NCI-H345 treated with DMSO at 0.1 percent for 48 hours (cell line): ENCODE results near the gene EID3.
"Not testable (repeated sequence)": the region's sequence is repeated elsewhere in the genome, so short reads cannot be mapped to it uniquely, and the experiment has no call there.

Experiments
- DNase-seq: peaks from one replicate; lab custom pipeline; 2025; ENCODE audit not compliant: unreplicated experiment; lab: John Stamatoyannopoulos, UW

Gene EID3

DNA sequence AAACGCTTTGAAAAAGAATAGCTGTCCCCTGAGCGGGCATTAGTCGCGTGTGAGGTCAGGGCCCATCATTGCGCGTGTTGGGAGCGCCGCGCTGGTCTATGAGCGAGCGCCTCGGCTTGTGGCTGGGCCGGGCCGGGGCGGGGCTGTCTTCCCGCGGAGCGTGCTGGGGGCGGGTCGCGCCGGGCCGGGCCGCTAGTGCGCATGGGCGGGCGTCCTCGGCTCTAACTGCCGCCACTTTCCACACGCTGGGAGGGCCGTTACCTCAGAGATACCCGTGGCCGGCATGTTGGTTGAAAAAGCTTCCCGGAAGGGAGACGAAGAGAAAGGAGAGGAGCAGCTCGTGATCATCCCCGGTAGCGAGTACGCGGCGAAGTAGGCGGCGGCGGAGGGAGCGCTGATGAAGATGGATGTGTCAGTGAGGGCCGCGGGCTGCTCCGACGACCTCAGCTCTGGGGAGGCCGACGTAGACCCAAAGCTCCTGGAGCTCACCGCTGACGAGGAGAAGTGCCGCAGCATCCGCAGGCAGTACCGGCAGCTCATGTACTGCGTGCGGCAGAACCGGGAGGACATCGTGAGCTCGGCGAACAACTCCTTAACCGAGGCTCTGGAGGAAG is at the start of gene EID3:
Gene EID3 (plus strand): TSS at position 202 of the 614 bp plus-strand sequence. CDS start 196 bp downstream, at position 398.
- no peak for DNase-seq

DNA sequence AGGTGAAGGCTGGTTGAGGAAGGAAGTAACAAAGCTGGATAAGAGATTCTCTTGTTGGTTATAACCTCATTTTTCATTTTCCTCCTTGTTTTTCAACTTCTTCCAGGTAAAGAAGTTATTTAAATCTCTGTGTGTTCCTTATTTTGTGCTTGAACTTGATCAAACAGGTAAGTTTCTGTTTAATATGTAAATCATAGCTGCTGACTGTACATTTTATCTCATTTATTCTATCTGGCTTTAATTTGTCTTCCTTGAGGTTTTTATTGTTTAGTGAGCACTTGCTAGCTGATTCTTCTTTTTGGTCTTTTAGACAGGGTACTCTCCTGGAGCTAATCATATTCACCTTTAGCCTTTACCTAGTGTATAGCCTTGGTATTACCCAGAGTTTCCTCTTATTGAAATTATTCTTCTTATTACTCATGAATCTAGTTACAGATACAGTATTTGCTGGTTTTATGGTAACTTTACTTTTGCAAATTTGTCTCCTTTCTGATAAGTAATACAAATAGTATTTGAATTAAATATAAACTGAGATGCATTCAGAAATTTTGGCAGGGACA is 45.5 kb upstream of the EID3 start:
- DNase-seq: no peak

GRCh38 chr12:104258476-104259067 is 45.0 kb upstream of the EID3 start:
- no peak for DNase-seq

GRCh38 chr12:104263026-104263425 is 40.5 kb upstream of the EID3 start:
- no peak for DNase-seq

DNA sequence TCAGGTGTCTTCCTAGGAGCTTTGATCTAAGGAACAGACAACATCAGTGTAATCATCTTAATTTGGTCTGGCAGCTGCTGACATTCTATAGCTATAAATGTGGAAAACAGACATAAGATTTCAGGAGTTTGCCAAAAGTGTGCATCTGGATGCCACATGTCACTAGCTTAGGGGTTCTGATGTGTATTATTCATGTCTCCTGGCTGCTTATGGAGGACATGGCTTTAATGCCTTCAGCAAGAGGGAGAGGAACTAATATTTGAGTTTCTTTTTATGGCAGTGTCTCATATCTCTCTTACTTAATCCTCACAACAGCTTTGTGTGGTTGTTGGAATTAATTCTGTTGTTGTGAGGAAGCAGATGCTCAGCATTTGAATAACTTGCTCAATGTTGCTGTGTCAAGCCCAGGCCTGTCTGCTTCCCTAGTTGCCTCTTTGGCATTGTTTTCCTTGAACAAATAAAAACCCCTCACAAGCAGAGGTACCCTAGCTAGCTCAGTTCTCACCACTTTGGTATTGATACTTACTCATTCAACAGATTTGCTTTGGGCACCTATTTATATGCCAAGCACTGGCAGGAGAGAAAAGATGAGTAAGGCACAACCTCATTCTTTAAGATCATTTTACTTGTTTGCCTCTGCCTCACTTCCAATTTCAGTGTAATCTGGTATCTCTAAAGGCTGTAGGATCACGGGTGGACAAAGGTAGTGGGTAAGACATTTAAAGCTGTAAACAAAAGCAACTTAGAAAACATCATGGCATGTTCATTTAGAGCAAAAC is 39.8 kb upstream of the EID3 start:
- peak; percentile 96 for DNase-seq

GRCh38 chr12:104265436-104265835 is 38.1 kb upstream of the EID3 start:
- DNase-seq: not testable (repeated sequence)

DNA sequence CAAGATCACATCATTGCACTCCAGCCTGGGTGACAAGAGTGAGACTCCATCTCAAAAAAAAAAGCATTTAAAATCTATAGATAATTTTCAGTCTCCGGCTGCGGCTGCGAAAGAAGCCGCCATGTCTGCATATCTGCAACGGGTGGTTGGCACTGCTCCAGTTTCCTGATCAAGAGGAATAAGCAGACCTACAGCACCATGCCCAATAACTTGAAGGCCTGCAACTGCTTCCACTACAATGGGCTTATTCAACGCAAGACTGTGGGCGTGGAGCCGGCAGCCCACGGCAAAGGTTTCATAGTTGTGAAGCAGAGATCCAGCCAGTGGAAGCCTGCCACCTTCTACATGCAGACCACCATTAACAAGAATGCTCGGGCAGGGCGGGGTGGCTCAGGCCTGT is 30.6 kb upstream of the EID3 start:
- no peak for DNase-seq

DNA sequence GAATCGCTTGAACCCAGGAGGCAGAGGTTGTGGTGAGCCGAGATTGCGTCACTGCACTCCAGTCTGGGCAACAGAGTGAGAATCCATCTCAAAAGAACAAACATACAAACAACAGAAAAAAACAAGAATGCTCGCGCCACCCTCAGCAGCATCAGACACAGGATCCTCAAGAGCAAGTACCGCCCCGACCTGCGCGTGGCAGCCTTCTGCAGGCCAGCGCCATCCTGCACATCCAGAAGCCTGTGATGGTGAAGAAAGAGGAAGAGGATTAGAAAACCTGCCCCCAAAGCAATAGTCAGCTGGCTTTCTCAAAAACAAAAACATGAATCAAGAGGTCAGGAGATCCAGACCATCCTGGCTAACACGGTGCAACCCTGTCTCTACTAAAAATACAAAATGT is 30.0 kb upstream of the EID3 start:
- DNase-seq: no peak

GRCh38 chr12:104274811-104275210 is 28.7 kb upstream of the EID3 start:
- DNase-seq: no peak

GRCh38 chr12:104275689-104276088 is 27.9 kb upstream of the EID3 start:
- no peak for DNase-seq

GRCh38 chr12:104276273-104277131 is 27.0 kb upstream of the EID3 start:
- DNase-seq: peak; percentile 96

DNA sequence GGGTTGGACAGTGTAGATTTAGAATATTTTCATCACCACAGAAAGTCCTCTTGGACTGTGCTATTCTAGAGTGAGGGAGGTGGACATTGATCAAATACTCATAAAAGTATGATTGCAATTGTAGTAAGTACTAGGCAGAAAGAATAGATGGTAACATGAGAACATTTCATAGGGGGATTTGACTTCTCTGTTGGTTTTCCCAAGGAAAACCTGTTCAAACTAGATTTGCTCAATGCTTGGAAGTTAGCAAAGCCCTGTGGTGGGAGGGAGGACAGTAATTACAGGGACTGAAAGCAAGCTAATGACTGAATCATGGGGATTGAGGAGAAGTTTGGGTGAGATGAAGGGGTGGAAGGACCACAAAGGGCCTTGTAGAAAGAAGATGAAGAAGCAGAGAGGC is 24.4 kb upstream of the EID3 start:
- DNase-seq: no peak

DNA sequence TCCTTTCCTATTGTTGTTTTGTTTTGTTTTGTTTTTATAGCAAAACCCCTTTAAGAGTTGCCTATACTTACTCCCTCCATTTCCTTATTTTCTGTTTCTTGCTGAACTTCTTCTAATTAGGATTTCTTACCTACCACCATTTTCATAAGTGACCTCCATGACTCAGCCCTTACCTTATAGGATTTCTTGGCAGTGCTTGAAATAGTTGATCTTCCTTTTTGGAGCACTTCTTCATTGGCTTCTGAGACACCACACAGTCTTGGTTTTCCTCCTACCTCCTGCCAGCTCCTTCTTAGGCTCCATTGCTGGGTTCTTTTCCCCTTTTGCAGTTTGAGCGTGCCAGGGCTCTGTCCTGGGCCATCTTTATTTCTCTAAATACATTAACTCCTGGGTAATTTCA is 23.4 kb upstream of the EID3 start:
- no peak for DNase-seq

DNA sequence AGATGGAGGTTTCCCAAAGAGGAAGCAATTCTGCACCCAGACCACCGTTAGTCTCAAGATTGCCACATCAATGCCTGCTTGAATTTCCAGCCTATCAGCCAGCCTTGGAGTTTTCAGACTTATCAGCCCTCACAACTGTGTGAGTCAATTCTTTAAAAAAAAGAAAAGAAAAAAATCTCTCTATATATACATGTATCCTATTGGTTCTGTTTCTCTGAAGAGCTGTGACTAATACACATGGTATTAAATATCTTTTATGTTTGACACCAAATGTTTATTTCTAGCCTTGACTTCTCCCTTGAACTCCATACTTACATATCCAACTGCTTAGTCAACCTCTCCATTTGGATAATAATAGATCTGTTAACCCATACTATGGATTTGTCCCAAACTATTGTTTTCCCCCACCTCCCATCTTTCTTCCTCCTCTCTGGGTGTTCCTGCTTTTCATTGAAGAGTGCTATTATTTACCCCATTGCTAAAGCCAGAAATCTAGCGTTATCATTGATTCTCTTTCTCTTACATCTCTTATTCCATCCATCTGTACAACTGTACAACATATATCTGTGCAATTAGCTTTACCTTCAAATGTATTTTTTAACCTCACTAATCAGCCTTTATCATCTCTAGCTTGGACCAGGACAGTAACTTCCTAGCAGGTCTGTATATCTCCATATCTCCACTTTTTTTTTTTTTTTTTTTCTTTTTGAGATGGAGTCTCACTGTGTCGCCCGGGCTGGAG is 22.7 kb upstream of the EID3 start:
- DNase-seq: no peak

GRCh38 chr12:104281636-104282035 is 21.9 kb upstream of the EID3 start:
- no peak for DNase-seq

DNA sequence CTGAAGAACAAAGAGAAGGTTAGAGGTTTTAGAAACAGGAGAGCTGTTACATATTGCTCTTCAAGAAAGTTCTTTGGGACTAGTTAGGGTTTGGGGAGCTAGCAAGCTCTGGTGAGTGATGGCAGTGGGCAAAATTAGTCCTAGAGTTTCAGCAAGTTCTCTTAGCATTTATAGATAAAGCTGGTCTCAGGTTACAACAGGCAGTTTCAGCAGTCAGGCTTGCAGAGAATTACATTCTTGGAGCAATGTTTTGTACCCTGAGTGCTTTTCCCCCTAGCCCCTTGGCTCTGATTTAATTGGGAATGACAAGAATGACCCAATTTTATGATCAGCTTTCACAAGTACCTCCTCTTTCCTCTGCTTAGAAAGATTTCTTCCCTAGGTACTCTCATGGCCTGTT is 21.4 kb upstream of the EID3 start:
- no peak for DNase-seq

DNA sequence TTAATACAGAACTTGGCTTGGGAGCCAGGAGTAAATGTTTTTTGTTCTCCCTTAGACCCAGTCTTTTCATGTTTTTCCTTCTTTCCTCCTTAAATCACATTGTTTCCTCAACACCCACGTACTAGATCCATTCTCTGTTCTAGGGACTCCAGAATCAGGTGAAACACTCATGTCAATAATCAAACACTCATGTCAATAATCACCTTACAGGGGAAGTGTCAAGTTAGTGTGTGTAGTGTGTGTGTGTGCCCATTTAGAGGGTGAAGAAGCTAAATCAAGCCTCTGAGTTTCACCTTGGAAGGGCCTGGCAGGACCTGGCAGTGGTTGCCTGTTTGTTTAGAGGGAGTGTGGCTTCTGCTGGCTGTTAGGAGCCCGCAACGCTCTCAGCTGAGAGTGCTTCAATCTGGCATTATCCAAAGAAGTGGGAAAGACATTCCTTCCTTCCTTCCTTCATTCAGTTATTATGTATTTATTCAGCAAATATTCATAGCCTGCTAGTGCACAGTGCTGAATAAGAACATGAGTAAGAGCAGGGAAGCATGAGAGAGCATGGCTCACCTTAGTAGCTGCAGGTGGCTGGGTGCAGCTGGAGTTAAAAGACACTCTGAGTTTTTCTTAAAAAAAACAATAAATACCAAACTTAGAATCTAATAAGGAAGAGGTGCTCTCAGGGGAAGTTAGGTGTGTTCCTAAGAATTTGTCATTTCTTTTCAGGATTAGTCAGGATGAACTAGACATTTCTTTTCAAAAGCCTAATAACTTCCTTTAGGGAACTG is 17.6 kb upstream of the EID3 start:
- DNase-seq: no peak

DNA sequence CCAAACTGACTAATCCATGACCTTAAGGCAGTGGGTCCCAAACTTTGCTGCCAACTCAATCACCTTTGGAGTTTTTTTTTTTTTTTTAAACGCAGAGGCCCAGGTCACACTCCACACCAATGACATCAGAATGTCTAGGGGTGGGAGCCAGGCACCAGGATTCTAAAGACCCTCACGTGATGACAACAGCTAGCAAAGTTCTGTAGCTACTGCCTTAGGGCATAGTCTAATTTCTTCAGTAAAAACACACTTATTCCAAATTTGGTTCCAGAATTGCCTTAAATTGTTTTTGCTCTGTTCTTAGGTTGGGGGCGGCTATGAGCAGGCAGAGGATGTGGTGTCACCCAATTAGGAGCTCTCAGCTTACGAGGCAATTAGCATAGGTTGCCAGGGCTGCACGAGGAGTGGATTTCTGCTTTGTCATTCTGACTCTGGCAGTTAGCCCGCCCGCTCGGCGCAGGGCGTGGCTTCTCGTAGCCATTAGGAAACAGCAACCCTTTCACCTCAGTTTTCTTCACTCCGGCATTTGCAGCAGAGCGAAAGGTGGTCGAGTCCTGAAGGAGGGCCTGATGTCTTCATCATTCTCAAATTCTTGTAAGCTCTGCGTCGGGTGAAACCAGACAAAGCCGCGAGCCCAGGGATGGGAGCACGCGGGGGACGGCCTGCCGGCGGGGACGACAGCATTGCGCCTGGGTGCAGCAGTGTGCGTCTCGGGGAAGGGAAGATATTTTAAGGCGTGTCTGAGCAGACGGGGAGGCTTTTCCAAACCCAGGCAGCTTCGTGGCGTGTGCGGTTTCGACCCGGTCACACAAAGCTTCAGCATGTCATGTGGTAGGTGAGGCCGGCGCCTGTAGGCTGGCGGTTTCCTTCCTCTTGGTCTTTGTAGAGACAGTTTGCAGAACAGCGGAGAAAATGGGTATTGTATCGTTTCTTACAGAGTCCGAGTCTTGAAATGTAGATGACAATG is 16.7 kb upstream of the EID3 start:
- peak; percentile 95 for DNase-seq
